ENCODE results near the gene HRAS. TPM values are rescaled to one million over a fixed set of nuclear protein-coding genes. Genes with fewer than 3 reads are reported as not detected.
A peak's percentile ranks its signal among the peaks of the same experiment; 100 is the strongest.

Gene HRAS
- total RNA-seq, 2 experiments from 2014 or later = 23.7 to 23.9 TPM

GRCh38 chr11:573146-573759 is 37.9 kb upstream of the HRAS start:
- no peak for DNase-seq
- peaks cover 10% of the 10 kb centered on the region for H3K36me3 Mint-ChIP-seq (ENCODE audit: low read depth)
- Histone ChIP-seq H3K9me3 (ENCODE audit: control insufficient read depth in 1 of 2, insufficient read depth in 1 of 2, low read length in 2 of 2) (no peaks in the 10 kb centered on the region), H3K36me3 (ENCODE audit: insufficient read depth, low read length) (peaks cover 2% of the 10 kb centered on the region), H3K27me3 (ENCODE audit: control insufficient read depth in 1 of 2, insufficient read depth in 2 of 2, low read length in 2 of 2) (no peaks in the 10 kb centered on the region), H3K27ac (ENCODE audit: low read depth in 1 of 2, low read length in 2 of 2) (no peak overlapping the region), H3K4me3 (ENCODE audit: low read length) (no peak overlapping the region), H3K4me1 (ENCODE audit: insufficient read depth, low read length) (peaks cover 42% of the 10 kb centered on the region)
- no peaks in the 10 kb centered on the region for H3K9me3 Mint-ChIP-seq
- H3K27me3 Mint-ChIP-seq = peaks cover 4% of the 10 kb centered on the region
- no peak overlapping the region for H3K27ac Mint-ChIP-seq
- ATAC-seq (ENCODE audit: poor library complexity) = no peak
- H3K4me1 Mint-ChIP-seq (ENCODE audit: low read depth) = peaks cover 25% of the 10 kb centered on the region
- intact Hi-C loops (cut with DNase I, micrococcal nuclease) = no loop called here
- H3K4me3 Mint-ChIP-seq = no peak overlapping the region
- CTCF ChIA-PET = no interaction called here
- POLR2A ChIA-PET = no interaction called here
- TF ChIP-seq CTCF (IDR thresholded peaks at IDR 0.05) = no peak

DNA sequence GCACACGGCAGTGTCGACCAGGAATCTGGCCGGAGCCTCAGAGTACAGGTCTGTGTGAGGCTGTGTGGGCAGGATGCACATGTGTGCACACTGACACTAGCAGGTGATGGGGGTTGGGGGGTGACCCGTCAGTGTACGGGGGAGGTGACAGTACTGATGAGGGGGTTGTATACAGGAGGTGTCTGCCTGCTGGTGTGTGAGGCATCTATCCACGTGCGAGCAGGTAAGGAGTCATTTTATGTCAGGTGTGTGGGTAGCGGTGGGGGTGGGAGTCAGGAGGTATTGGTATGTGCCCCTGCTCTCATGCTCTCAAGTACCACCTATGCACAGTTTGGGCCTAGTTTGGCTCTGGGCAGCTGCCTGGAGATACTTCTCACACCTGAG is 36.4 kb upstream of the HRAS start:
- H3K27ac Mint-ChIP-seq = no peak overlapping the region
- peaks cover 19% of the 10 kb centered on the region for H3K4me1 Mint-ChIP-seq (ENCODE audit: low read depth)
- H3K4me1 ChIP-seq (ENCODE audit: insufficient read depth, low read length) = peaks cover 30% of the 10 kb centered on the region
- H3K9me3 ChIP-seq (ENCODE audit: control insufficient read depth in 1 of 2, insufficient read depth in 1 of 2, low read length in 2 of 2) = no peaks in the 10 kb centered on the region
- peaks cover 5% of the 10 kb centered on the region for H3K36me3 Mint-ChIP-seq (ENCODE audit: low read depth)
- H3K4me3 Mint-ChIP-seq = peak overlapping the region; percentile 20
- DNase-seq (no peak), ATAC-seq (ENCODE audit: poor library complexity) (no peak)
- CTCF ChIA-PET = no interaction called here
- peaks cover 4% of the 10 kb centered on the region for H3K27me3 Mint-ChIP-seq
- no peak overlapping the region for H3K4me3 ChIP-seq (ENCODE audit: low read length)
- intact Hi-C loops (cut with DNase I, micrococcal nuclease) = no loop called here
- POLR2A ChIA-PET = no interaction called here
- H3K27ac ChIP-seq (ENCODE audit: low read depth in 1 of 2, low read length in 2 of 2) = no peak overlapping the region
- no peaks in the 10 kb centered on the region for H3K9me3 Mint-ChIP-seq
- no peaks in the 10 kb centered on the region for H3K36me3 ChIP-seq (ENCODE audit: insufficient read depth, low read length)
- no peak for TF ChIP-seq CTCF (IDR thresholded peaks at IDR 0.05)
- no peaks in the 10 kb centered on the region for H3K27me3 ChIP-seq (ENCODE audit: control insufficient read depth in 1 of 2, insufficient read depth in 2 of 2, low read length in 2 of 2)

DNA sequence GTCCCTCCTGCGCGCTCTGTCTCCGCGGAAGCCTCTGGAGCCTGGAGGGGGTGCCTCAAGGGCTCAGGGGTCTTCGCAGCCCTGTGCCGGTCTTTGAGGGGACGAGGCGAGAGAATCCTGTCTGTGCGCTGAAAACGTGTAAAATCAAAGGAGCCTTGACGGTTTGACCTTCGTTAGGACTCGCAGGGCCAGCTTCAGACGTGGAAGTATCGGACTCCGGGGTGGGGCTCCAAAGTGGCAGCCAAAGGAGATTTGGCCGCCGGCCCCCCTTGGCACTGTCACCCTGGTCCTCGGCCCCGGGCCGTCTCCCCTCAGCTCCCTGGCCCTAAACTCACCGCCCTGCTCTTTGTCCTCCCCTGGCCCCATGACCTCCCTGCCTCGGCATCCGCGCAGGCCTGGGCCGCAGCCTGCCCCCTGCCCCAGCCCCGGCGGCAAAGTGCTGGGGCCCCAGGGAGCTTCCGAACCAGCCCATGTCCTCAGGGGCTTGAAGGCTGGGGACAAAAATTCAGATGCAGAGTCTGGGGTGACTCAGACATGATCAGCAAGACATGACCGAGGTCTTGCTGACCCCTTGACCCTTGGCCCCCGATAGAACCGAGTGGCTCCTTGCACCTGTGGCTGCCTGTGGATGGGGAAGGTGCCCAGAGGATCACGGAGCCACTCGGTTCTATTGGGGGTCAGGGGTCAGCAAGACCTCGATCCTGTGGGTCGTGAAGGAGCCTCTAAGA is 33.9 kb upstream of the HRAS start:
- no peaks in the 10 kb centered on the region for H3K36me3 ChIP-seq (ENCODE audit: insufficient read depth, low read length)
- intact Hi-C loops (cut with DNase I, micrococcal nuclease) = loop anchor here (2.0 to 10.0 kb wide), 3 partner anchors 19 to 125 kb away; partner anchors contain the start of genes DEAF1 (in 1 of the 2), RNH1 (in 1 of the 2) and TMEM80 (in 1 of the 2)

More for the DNA sequence above, 33.9 kb upstream of the HRAS start:
- DNase-seq = no peak
- peak overlapping the region; percentile 17 for H3K27ac Mint-ChIP-seq
- ChIA-PET POLR2A (interaction anchor here (1.2 to 3.1 kb wide), 9 partner anchors 9 to 362 kb away, joined by 3 to 21 read pairs (median 7); partner anchors contain the start of genes BET1L, DEAF1, IRF7 and LMNTD2), CTCF (interaction anchor here (0.9 to 1.8 kb wide), 3 partner anchors 9 to 15 kb away, joined by 3 to 9 read pairs (median 3); partner anchors contain the start of gene LMNTD2)
- Histone ChIP-seq H3K4me1 (ENCODE audit: insufficient read depth, low read length) (peaks cover 17% of the 10 kb centered on the region), H3K27ac (ENCODE audit: low read depth in 1 of 2, low read length in 2 of 2) (peak overlapping the region; percentile 17 to 69), H3K27me3 (ENCODE audit: control insufficient read depth in 1 of 2, insufficient read depth in 2 of 2, low read length in 2 of 2) (no peaks in the 10 kb centered on the region), H3K4me3 (ENCODE audit: low read length) (peak overlapping the region; percentile 70), H3K9me3 (ENCODE audit: control insufficient read depth in 1 of 2, insufficient read depth in 1 of 2, low read length in 2 of 2) (no peaks in the 10 kb centered on the region)
- no peaks in the 10 kb centered on the region for H3K9me3 Mint-ChIP-seq
- H3K4me3 Mint-ChIP-seq = peak overlapping the region; percentile 82
- H3K36me3 Mint-ChIP-seq (ENCODE audit: low read depth) = no peaks in the 10 kb centered on the region
- ATAC-seq (ENCODE audit: poor library complexity) = no peak
- TF ChIP-seq CTCF (IDR thresholded peaks at IDR 0.05) = no peak
- no peaks in the 10 kb centered on the region for H3K27me3 Mint-ChIP-seq
- H3K4me1 Mint-ChIP-seq (ENCODE audit: low read depth) = peaks cover 10% of the 10 kb centered on the region

Measured in CD4-positive, alpha-beta T cell (primary cell).